Right lobe of liver (tissue), 6 donors: ENCODE data around the gene CFAP43. TPM values are rescaled to one million over a fixed set of nuclear protein-coding genes. Genes with fewer than 3 reads are reported as not detected.

Source experiments
- ATAC-seq, 4 donors: fragments of 200-7000 bp; cut with Tn5 transposase; one replicate each; pipeline ENCODE4 v1.9.1; 2020; ENCODE audit warnings: mild to moderate bottlenecking in 4 of 4, moderate library complexity in 4 of 4
- DNase-seq, 3 donors: peaks; one replicate each; pipeline ENCODE4 v3.0.0-alpha.2; 2020
- H3K27ac ChIP-seq, 3 donors: fragments of 200-600 bp; one replicate each; pipeline ENCODE4 v1.8.0; 2022
- H3K27me3 ChIP-seq, 2 donors: fragments of 200-600 bp; one replicate each; pipeline ENCODE4 v1.8.0; 2022
- H3K36me3 ChIP-seq, 4 donors: fragments of 200-600 bp; sonication (generic) in 1 of 4; one replicate each; pipeline versions ENCODE4 v1.5.1 to v1.8.0; 2017 to 2022; ENCODE audit warnings: control low read depth in 1 of 4
- H3K4me1 ChIP-seq, 4 donors: fragments of 200-600 bp; sonication (generic) in 1 of 4; one replicate each; pipeline versions ENCODE4 v1.5.1 to v1.8.0; 2017 to 2022; ENCODE audit warnings: control low read depth in 1 of 4
- H3K4me3 ChIP-seq, 3 donors: fragments of 200-600 bp; one replicate each; pipeline ENCODE4 v1.8.0; 2022
- H3K9me3 ChIP-seq, 4 donors: fragments of 200-600 bp; sonication (generic) in 1 of 4; one replicate each; pipeline versions ENCODE4 v1.5.1 to v1.8.0; 2017 to 2022; ENCODE audit warnings: control low read depth in 1 of 4
- POLR2A ChIP-seq: fragments of 450-650 bp; IDR thresholded peaks from one replicate; pipeline ENCODE4 v1.6.1; 2017; ENCODE audit warnings: antibody characterized with exemption, mild to moderate bottlenecking
- WGBS: methylation state at CpG from one replicate; pipeline ENCODE4 v1.1.6; 2018; ENCODE audit warnings: low coverage, low lambda C conversion rate; ENCODE audit not compliant: insufficient coverage; ENCODE audit errors: missing lambda C conversion rate; 5-methylcytosine and 5-hydroxymethylcytosine counted together
- intact Hi-C, 2 donors: fragments of 100-400 bp; cut with DNase I; formaldehyde crosslinking; loops; one replicate each; pipeline versions ENCODE4 v1.11.2 to v1.14.1; 2022
- microRNA counts: library from miRNA; unstranded; fragments of <30 nt; microRNA quantifications from one replicate; lab custom pipeline; 2016
- microRNA-seq, 2 donors: library from miRNA; unstranded; fragments of <30 nt; microRNA quantifications; one replicate each; pipeline ENCODE4, GENCODE V29; 2019 to 2020
- small RNA-seq, 2 experiments: library from RNA; depleted of rRNA; stranded (forward); fragments of <200 nt; gene quantifications; one replicate each; pipeline ENCODE3, GENCODE V24; 2016
- total RNA-seq, 6 experiments: library from RNA; depleted of rRNA in 2 of 6; stranded (reverse); fragments of >200 nt in 2 of 6; fragmentation: NEBNext Ultra II Directional in 3 of 6; extraction: Animal tissue kit (Norgen Biotek cat#: 25700) in 3 of 6; gene quantifications; one replicate each; pipeline versions ENCODE4 v1.1.0 to v1.2.4, GENCODE V29; 2016 to 2023
- TF ChIP-seq, protein P1 (sequence below), 4 donors: fragments of 200-600 bp in 3 of 4; fragments of 450-650 bp in 1 of 4; IDR thresholded peaks; one replicate each; pipeline versions ENCODE4 v1.5.1 to v1.8.0; 2016 to 2022; ENCODE audit warnings: antibody characterized with exemption in 4 of 4, mild to moderate bottlenecking in 2 of 4
- donor health status: DM: no; HTN: yes; CAD: no.
- donor health status: DM: no; HTN: no; CAD: no.
- donor health status: DM: no; HTN: no; CAD: no.
- donor health status: DM: no; HTN: yes; CAD: no.
- donor health status: DM: no; HTN: yes; CAD: no.

Gene CFAP43
- total RNA-seq, 6 experiments from 2014 or later = 0.11 to 0.34 (median 0.20) TPM; not detected in 1

- no peaks in the 10 kb centered on the region for H3K9me3 ChIP-seq
- DNase-seq = no peak
- no peaks in the 10 kb centered on the region for H3K4me1 ChIP-seq
- H3K27ac ChIP-seq = no peak overlapping the region
- WGBS = 32% methylated on average over 1 of the region's 1 CpG
- H3K36me3 ChIP-seq = no peaks in the 10 kb centered on the region
- peak; percentile 52 to 61 (median 56) for ATAC-seq
- TF ChIP-seq, protein P1, sequence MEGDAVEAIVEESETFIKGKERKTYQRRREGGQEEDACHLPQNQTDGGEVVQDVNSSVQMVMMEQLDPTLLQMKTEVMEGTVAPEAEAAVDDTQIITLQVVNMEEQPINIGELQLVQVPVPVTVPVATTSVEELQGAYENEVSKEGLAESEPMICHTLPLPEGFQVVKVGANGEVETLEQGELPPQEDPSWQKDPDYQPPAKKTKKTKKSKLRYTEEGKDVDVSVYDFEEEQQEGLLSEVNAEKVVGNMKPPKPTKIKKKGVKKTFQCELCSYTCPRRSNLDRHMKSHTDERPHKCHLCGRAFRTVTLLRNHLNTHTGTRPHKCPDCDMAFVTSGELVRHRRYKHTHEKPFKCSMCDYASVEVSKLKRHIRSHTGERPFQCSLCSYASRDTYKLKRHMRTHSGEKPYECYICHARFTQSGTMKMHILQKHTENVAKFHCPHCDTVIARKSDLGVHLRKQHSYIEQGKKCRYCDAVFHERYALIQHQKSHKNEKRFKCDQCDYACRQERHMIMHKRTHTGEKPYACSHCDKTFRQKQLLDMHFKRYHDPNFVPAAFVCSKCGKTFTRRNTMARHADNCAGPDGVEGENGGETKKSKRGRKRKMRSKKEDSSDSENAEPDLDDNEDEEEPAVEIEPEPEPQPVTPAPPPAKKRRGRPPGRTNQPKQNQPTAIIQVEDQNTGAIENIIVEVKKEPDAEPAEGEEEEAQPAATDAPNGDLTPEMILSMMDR (IDR thresholded peaks at IDR 0.05) = peak; percentile 27 to 52 (median 40)
- no peak for TF ChIP-seq POLR2A
- no peaks in the 10 kb centered on the region for H3K27me3 ChIP-seq
- no peak overlapping the region for H3K4me3 ChIP-seq
- intact Hi-C loops = no loop called here
Observed at GRCh38 chr10:104080762-104081161, 151.4 kb downstream of the CFAP43 start.

MicroRNA genes within 50 kb of the gene (microRNA counts, 767-probe panel; counts per million panel counts)
- 237 counts per million for microRNA hsa-miR-609 (lab: Ali Mortazavi, UCI)

Small RNA genes lying within 50 kb of the gene (microRNA-seq; reads per million reads assigned to microRNA genes)
- gene MIR4482 (0 reads per million in 2 donors), gene MIR609 (0 reads per million in 2 donors)

Small RNA genes lying within 50 kb of the gene (small RNA-seq; reads per million reads assigned to genes)
- gene MIR4482 (0 reads per million in 2 experiments), gene MIR609 (0 reads per million in 2 experiments)

Other genes with a start within 250 kb of the CFAP43 start
- gene COL17A1, start 146.5 kb downstream of the CFAP43 start, total RNA-seq = under 1 TPM in 2 of 6 experiments, not detected in 4; 0.11 to 0.12 TPM
- 1 to 10 TPM; 1.2 to 3.5 (median 1.7) TPM for gene SFR1, start 110.2 kb downstream of the CFAP43 start, total RNA-seq
- 100 to 1,000 TPM; 205 to 273 (median 240) TPM for gene GSTO1, start 22.5 kb upstream of the CFAP43 start, total RNA-seq
- gene GSTO2, start 36.8 kb upstream of the CFAP43 start, total RNA-seq = 1 to 10 TPM; 1.4 to 5.3 (median 2.8) TPM
- 1 to 10 TPM; 2.9 to 9.7 (median 7.7) TPM for gene ITPRIP, start 106.1 kb upstream of the CFAP43 start, total RNA-seq
- 1 to 10 TPM in 1 of 6 experiments, under 1 TPM in 3, not detected in 2; 0.10 to 2.9 (median 0.15) TPM for gene CFAP58, start 121.5 kb upstream of the CFAP43 start, total RNA-seq